Nephron (organoid): ENCODE measurements around the gene DESI2.
A peak's percentile ranks its signal among the peaks of the same experiment; 100 is the strongest.
"Not testable (repeated sequence)": the region's sequence is repeated elsewhere in the genome, so short reads cannot be mapped to it uniquely, and the experiment has no call there.

Experiments
- H3K27ac Mint-ChIP-seq, 3 experiments: 2 replicates each; pipeline ENCODE4 v1.8.0; 2020; ENCODE audit warnings: mixed read lengths in 3 of 3, mild to moderate bottlenecking in 2 of 3, moderate library complexity in 1 of 3
- H3K27me3 Mint-ChIP-seq: 2 replicates; pipeline ENCODE4 v1.8.0; 2021; ENCODE audit warnings: low read depth, mild to moderate bottlenecking, moderate library complexity, mixed read lengths
- H3K36me3 Mint-ChIP-seq: 2 replicates; pipeline ENCODE4 v1.8.0; 2020; ENCODE audit warnings: low read depth, mixed read lengths
- H3K4me1 Mint-ChIP-seq: 2 replicates; pipeline ENCODE4 v1.8.0; 2020; ENCODE audit warnings: mixed read lengths
- H3K4me3 Mint-ChIP-seq, 3 experiments: 2 replicates each; pipeline ENCODE4 v1.8.0; 2020; ENCODE audit warnings: mild to moderate bottlenecking in 3 of 3, mixed read lengths in 3 of 3, moderate library complexity in 2 of 3
- H3K9me3 Mint-ChIP-seq: 2 replicates; pipeline ENCODE4 v1.8.0; 2020; ENCODE audit warnings: mixed read lengths
- TF ChIP-seq, protein P1 (sequence below), 3 experiments: fragments of 200-600 bp; sonication (generic); IDR thresholded peaks; one replicate each; pipeline ENCODE4 v1.5.0; 2021; ENCODE audit warnings: antibody characterized with exemption in 3 of 3; ENCODE audit not compliant: unreplicated experiment in 3 of 3

Gene DESI2

DNA sequence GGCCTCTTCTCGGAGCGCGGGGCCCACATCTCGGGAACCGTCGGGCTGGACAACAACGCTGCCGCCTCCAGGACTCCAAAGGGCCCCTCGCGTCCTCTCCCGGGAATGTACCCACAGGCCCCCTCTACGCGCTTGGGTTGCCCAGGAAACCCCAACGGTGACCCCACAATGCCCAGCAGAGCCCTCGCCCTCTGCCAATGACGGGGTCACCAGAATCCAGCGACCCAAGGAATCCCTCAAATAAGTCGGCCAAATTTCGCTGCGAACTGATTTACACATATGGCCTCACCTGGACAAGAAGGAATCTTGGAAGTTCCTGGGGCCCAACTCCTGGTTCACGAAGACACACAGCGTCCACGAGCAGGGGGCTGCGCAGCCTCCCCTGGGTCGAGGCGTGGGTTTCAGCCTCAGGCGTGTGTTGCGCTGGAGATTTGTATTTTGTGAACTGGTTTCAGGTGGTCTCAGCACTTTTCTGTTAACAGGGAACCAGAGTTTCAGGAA lies 78.1 kb downstream of the DESI2 start:
- peaks cover 25% of the 10 kb centered on the region for H3K27me3 Mint-ChIP-seq
- H3K36me3 Mint-ChIP-seq = no peaks in the 10 kb centered on the region
- TF ChIP-seq, protein P1, sequence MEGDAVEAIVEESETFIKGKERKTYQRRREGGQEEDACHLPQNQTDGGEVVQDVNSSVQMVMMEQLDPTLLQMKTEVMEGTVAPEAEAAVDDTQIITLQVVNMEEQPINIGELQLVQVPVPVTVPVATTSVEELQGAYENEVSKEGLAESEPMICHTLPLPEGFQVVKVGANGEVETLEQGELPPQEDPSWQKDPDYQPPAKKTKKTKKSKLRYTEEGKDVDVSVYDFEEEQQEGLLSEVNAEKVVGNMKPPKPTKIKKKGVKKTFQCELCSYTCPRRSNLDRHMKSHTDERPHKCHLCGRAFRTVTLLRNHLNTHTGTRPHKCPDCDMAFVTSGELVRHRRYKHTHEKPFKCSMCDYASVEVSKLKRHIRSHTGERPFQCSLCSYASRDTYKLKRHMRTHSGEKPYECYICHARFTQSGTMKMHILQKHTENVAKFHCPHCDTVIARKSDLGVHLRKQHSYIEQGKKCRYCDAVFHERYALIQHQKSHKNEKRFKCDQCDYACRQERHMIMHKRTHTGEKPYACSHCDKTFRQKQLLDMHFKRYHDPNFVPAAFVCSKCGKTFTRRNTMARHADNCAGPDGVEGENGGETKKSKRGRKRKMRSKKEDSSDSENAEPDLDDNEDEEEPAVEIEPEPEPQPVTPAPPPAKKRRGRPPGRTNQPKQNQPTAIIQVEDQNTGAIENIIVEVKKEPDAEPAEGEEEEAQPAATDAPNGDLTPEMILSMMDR (IDR thresholded peaks at IDR 0.05; ENCODE audit: unreplicated experiment in 3 of 3) = no peak
- peaks cover 4% of the 10 kb centered on the region for H3K9me3 Mint-ChIP-seq
- H3K4me1 Mint-ChIP-seq = peaks cover 9% of the 10 kb centered on the region
- peak overlapping the region; percentile 83 to 86 (median 86) for H3K4me3 Mint-ChIP-seq
- peak overlapping the region in 2 of 3 experiments; percentile 59 to 81 for H3K27ac Mint-ChIP-seq

DNA sequence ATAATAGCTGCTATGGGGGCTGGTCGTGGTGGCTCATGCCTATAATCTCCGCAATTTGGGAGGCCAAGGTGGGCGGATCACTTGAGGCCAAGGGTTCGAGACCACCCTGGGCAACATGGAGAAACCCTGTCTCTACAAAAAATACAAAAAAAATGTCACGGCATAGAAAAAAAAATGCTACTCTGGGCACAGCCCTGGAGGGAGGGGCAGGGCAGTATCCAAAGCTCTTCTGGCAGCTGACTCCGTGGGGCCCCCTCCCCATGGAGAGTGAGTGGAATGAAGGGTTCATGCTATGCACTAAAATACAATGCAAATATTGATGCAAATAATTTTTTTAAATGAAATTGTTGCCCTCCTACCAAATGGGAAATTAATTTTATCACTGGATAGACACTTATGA lies 78.7 kb downstream of the DESI2 start:
- H3K27me3 Mint-ChIP-seq = peaks cover 25% of the 10 kb centered on the region

DNA sequence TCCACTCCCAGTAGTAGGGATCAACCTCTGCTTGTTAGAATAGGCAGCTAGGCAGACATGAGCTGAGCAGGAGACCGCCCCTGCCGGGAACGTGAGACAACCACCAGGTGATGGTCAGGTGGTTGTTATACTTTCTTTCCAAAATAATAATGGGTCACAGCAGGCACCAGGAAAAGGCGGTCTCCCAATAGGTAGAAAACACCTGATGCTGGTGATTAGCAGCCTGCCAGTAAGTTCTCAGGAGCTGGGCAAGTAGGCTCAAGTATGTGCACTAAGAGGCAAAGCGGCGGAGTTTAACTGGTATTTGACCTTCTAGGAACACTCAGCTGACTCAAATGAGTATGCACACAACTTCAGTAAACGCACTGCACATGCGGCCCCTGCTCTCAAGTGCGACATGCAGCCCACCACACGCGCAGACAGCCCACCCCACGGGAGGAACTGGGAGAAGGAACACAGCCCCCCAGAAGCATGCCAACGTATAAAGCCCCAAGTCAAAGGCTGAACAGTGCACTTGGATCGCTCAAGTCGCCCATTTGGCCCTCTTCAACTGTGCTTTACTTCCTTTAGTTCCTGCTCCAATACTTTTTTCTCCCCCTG lies 80.0 kb downstream of the DESI2 start:
- peak overlapping the region; percentile 45 to 53 (median 50) for H3K4me3 Mint-ChIP-seq
- TF ChIP-seq, protein P1 (IDR thresholded peaks at IDR 0.05; ENCODE audit: unreplicated experiment in 3 of 3) = no peak
- H3K27ac Mint-ChIP-seq = no peak overlapping the region
- H3K27me3 Mint-ChIP-seq = peaks cover 16% of the 10 kb centered on the region
- peaks cover 6% of the 10 kb centered on the region for H3K9me3 Mint-ChIP-seq
- no peaks in the 10 kb centered on the region for H3K36me3 Mint-ChIP-seq
- H3K4me1 Mint-ChIP-seq = peaks cover 9% of the 10 kb centered on the region

More for the DNA sequence above, 78.7 kb downstream of the DESI2 start:
- Mint-ChIP-seq H3K36me3 (no peaks in the 10 kb centered on the region), H3K4me1 (peaks cover 9% of the 10 kb centered on the region), H3K27ac (peak overlapping the region in 1 of 3 experiments; percentile 28), H3K9me3 (peaks cover 6% of the 10 kb centered on the region), H3K4me3 (peak overlapping the region; percentile 63 to 86 (median 83))
- TF ChIP-seq, protein P1 (IDR thresholded peaks at IDR 0.05; ENCODE audit: unreplicated experiment in 3 of 3) = no peak

DNA sequence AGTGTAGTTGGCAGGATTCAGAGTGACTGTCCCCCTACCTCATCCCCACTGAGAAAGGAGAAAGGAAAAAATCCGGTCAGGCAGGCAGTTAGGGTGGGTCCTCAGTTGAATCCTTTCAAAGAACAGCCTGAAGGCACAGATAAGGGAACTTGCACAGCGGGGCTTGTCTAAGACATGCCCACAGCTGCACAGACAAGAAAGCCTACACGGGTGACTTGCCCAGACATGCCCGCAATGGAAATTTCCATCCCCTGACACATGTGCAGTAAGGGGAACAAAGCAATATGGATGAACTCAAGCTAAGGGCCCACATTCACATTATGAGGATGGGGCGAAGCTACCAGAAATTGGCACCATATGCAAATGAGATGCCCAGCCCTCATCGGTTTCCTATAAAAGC lies 82.5 kb downstream of the DESI2 start:
- TF ChIP-seq, protein P1 (IDR thresholded peaks at IDR 0.05; ENCODE audit: unreplicated experiment in 3 of 3) = no peak
- H3K9me3 Mint-ChIP-seq = peaks cover 8% of the 10 kb centered on the region
- no peaks in the 10 kb centered on the region for H3K27me3 Mint-ChIP-seq
- no peaks in the 10 kb centered on the region for H3K4me1 Mint-ChIP-seq
- H3K4me3 Mint-ChIP-seq = no peak overlapping the region
- H3K36me3 Mint-ChIP-seq = no peaks in the 10 kb centered on the region
- H3K27ac Mint-ChIP-seq = no peak overlapping the region

DNA sequence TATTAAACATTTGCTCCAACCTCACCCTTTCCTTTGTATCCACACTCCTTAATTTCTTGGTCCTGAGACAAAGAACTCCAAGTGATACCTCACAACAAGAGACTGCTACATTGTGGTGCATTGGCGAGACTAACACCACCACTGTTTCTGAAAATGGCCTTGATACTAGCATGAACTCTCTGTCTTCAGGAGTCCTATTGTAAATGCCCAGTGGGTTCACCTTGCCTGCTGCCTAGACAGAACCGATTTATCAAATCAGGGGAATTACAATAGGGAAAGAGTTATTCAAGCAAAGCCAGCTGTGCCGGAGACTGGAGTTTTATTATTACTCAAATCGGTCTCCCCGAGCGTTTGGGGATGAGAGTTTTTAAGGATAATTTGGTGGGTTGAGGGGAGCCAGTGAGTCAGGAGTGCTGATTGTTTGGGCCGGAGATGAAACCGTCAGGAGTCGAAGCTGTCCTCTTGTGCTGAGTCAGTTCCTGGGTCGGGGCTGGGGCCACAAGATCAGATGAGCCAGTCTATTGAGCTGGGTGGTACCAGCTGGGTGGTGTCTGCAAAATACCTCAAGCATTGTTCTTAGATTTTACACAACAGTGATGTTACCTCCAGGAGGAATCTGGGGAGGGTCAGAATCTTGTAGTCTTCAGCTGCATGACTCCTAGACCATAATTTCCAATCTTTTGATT lies 83.1 kb downstream of the DESI2 start:
- Mint-ChIP-seq H3K27me3 (no peaks in the 10 kb centered on the region), H3K4me1 (no peaks in the 10 kb centered on the region), H3K36me3 (no peaks in the 10 kb centered on the region), H3K27ac (no peak overlapping the region), H3K9me3 (peaks cover 8% of the 10 kb centered on the region), H3K4me3 (no peak overlapping the region)
- TF ChIP-seq, protein P1 (IDR thresholded peaks at IDR 0.05; ENCODE audit: unreplicated experiment in 3 of 3) = no peak

DNA sequence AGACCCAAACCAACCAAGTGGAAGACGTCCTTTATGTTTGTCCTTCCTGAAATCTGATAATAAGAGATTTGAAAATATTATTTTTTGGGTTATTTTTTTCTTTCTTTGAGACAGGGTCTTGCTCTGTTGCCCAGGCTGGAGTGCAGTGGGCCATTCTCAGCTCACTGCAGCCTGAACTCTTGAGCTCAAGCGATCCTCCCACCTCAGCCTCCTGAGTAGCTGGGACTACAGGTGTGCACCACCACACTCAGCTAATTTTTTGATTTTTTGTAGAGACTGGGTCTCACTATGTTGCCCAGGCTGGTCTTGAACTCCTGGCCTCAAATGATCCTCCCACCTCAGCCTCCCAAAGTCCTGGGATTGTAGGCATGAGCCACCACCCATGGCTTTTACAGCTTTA lies 86.2 kb downstream of the DESI2 start:
- not testable (repeated sequence) for H3K4me1 Mint-ChIP-seq, H3K4me3 Mint-ChIP-seq, H3K36me3 Mint-ChIP-seq, H3K27ac Mint-ChIP-seq, H3K27me3 Mint-ChIP-seq, H3K9me3 Mint-ChIP-seq

DNA sequence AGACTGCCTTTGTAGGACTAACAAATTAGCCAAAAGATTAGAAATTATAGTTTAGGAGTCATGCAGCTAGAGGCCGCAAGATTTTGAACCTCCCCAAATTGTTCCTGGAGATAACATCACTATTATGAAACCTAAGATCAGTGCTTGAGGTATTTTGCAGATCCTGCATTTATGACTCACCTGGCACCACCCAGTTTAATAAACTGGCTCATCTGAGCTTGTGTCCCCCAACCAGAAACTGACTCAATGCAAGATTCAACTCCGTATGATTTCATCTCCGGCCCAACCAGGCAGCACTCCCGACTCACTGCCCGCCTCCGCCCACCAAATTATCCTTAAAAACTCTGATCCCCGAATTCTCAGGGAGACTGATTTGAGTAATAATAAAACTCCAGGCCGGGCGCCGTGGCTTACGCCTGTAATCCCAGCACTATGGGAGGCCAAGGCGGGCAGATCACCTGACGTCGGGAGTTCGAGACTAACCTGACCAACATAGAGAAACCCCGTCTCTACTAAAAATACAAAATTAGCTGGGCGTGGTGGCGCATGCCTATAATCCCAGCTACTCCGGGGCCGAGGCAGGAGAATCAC lies 87.2 kb downstream of the DESI2 start:
- not testable (repeated sequence) for H3K27me3 Mint-ChIP-seq, H3K4me1 Mint-ChIP-seq, H3K4me3 Mint-ChIP-seq, H3K36me3 Mint-ChIP-seq, H3K9me3 Mint-ChIP-seq
- peak overlapping the region; percentile 19 to 63 (median 31) for H3K27ac Mint-ChIP-seq
